Colonic mucosa (tissue), 4 donors: Measurements from ENCODE around the gene SFMBT2. TPM values are rescaled to one million over a fixed set of nuclear protein-coding genes. Genes with fewer than 3 reads are reported as not detected.

ENCODE experiments used
- DNase-seq: peaks from one replicate; pipeline ENCODE4 v3.0.0-alpha.2; 2020
- H3K27ac ChIP-seq: fragments of 200-600 bp; one replicate; pipeline ENCODE4 v1.8.0; 2021
- H3K27me3 ChIP-seq: fragments of 200-600 bp; one replicate; pipeline ENCODE4 v1.8.0; 2021
- H3K36me3 ChIP-seq: fragments of 200-600 bp; one replicate; pipeline ENCODE4 v1.8.0; 2021
- H3K4me1 ChIP-seq: fragments of 200-600 bp; one replicate; pipeline ENCODE4 v1.8.0; 2021; ENCODE audit warnings: mild to moderate bottlenecking
- H3K4me3 ChIP-seq: fragments of 200-600 bp; one replicate; pipeline ENCODE4 v1.8.0; 2021
- H3K9ac ChIP-seq, 2 donors: one replicate each; pipeline ENCODE4 v1.7.0; 2013; ENCODE audit warnings: control low read depth in 2 of 2, low read depth in 2 of 2, low read length in 2 of 2
- H3K9me3 ChIP-seq: fragments of 200-600 bp; one replicate; pipeline ENCODE4 v1.8.0; 2021
- intact Hi-C: fragments of 100-400 bp; cut with DNase I; formaldehyde crosslinking; loops from one replicate; pipeline ENCODE4 v1.14.1; 2022
- total RNA-seq, 2 donors: library from RNA; stranded (reverse); fragmentation: NEBNext Ultra II Directional in 1 of 2; extraction: Animal tissue kit (Norgen Biotek cat#: 25700) in 1 of 2; gene quantifications; one replicate each; pipeline ENCODE4 v1.2.1, GENCODE V29; 2021
- TF ChIP-seq, protein P1 (sequence below): fragments of 200-600 bp; IDR thresholded peaks from one replicate; pipeline ENCODE4 v1.8.0; 2022; ENCODE audit warnings: antibody characterized with exemption, mild to moderate bottlenecking
- donor health status: healthy.
- donor health status: DM: no; HTN: no; CAD: no.
- donor health status: DM: no; HTN: no; CAD: no.

Gene SFMBT2
- total RNA-seq, 2 donors from 2014 or later, result 2.3 to 3.5 TPM

DNA sequence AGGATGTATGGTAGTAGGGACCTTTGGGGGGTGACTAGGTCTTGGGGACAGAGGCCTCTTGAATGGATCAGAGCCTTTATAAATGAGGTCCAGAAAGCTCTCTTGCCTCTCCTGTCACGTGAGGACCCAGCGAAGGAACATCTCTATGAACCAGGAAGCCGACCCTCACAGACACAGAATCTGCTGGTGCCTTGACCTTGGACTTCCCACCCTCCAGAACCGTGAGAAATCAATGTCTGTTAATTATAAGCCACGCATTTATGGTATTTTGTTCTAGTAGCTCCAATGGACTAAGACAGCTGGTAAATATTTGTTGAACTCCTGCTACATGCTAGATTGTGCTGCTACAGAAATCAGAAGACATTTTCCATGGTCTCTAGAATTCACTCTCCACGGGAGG, 276.9 kb downstream of the SFMBT2 start:
- TF ChIP-seq, protein P1, sequence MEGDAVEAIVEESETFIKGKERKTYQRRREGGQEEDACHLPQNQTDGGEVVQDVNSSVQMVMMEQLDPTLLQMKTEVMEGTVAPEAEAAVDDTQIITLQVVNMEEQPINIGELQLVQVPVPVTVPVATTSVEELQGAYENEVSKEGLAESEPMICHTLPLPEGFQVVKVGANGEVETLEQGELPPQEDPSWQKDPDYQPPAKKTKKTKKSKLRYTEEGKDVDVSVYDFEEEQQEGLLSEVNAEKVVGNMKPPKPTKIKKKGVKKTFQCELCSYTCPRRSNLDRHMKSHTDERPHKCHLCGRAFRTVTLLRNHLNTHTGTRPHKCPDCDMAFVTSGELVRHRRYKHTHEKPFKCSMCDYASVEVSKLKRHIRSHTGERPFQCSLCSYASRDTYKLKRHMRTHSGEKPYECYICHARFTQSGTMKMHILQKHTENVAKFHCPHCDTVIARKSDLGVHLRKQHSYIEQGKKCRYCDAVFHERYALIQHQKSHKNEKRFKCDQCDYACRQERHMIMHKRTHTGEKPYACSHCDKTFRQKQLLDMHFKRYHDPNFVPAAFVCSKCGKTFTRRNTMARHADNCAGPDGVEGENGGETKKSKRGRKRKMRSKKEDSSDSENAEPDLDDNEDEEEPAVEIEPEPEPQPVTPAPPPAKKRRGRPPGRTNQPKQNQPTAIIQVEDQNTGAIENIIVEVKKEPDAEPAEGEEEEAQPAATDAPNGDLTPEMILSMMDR, result no peak
- Histone ChIP-seq H3K27me3 (no peaks in the 10 kb centered on the region), H3K27ac (no peak overlapping the region), H3K4me1 (no peaks in the 10 kb centered on the region), H3K9me3 (no peaks in the 10 kb centered on the region), H3K36me3 (no peaks in the 10 kb centered on the region), H3K9ac (no peak overlapping the region), H3K4me3 (no peak overlapping the region)
- intact Hi-C loops, result no loop called here
- no peak for DNase-seq

DNA sequence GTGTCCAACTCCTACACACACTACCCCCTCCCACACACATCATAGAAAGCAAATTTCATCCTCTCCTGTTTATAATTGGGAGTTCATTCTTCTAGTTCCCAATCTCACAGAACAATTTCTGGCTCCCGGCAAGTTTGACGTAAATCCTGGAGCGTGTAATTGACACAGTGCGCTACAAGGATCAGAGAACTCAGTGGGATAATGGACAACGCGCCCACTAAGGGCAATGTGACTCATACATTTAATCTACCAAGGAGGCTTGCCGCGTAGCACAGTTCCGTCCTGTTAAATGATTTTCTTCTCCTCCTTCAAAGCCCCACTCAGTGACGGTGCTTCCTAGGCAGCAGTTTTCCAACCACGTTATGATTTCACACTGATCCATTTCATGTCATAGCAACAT, 277.6 kb downstream of the SFMBT2 start:
- no peaks in the 10 kb centered on the region for H3K36me3 ChIP-seq
- no peak overlapping the region for H3K4me3 ChIP-seq
- DNase-seq, result no peak
- no peak overlapping the region for H3K9ac ChIP-seq
- no peak overlapping the region for H3K27ac ChIP-seq
- intact Hi-C loops, result no loop called here
- H3K9me3 ChIP-seq, result no peaks in the 10 kb centered on the region
- H3K4me1 ChIP-seq, result no peaks in the 10 kb centered on the region
- TF ChIP-seq, protein P1, result no peak
- no peaks in the 10 kb centered on the region for H3K27me3 ChIP-seq

DNA sequence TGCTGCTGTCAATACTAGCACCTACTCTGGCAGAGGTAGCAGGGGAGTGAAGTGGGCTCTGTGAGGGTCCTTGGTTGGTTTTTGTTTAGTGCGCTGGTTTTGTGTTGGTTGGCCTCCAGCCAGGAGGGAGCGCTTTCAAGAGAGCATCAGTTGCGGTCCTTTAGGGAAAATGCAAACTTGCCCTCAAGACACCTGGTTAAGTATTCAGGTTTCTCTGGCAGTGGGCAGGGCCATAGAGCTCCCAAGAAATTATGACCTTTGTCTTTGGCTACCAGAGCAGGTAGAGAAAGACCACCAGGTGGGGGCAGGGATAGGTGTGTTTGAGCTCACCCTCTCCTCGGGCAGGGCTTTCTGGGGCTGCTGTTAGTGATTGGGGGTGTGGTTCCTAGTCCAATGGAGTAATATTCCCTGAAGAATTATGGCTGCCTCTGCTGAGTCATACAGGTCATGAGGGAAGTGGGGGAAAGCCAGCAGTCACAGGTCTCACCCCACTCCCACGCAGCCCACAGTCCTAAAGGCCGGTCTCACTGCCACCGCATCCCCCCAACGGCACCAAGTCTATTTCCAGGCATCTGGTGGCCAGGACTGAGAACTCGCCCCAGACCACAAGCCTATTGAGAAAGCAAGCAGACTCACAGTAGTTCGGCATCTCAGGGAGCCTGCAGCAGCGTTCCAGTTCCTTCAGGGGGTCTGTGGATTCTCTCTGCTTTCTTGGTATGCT, 280.5 kb downstream of the SFMBT2 start:
- H3K27me3 ChIP-seq, result no peaks in the 10 kb centered on the region
- no peak overlapping the region for H3K9ac ChIP-seq
- H3K36me3 ChIP-seq, result no peaks in the 10 kb centered on the region
- H3K9me3 ChIP-seq, result no peaks in the 10 kb centered on the region
- intact Hi-C loops, result no loop called here
- DNase-seq, result no peak
- no peak overlapping the region for H3K27ac ChIP-seq
- TF ChIP-seq, protein P1, result no peak
- no peaks in the 10 kb centered on the region for H3K4me1 ChIP-seq
- no peak overlapping the region for H3K4me3 ChIP-seq

DNA sequence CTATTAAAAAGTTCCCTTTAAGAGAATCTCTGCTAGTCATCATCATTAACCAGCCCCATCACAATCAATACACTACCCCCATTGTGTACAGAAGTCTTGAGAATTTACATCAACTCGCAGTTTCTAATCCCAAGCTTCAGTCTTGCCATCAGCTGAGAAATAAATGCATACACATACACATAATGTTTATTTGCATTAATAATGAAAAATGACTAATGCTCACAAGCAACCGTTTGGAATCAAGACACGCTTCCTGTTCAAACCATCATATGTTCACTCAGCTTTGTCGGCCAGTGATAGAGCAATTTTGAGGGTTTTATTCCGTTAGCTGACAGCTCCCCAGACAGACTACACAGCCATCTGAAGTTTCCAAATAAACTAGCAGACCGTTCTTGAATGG, 287.1 kb downstream of the SFMBT2 start:
- H3K9me3 ChIP-seq, result no peaks in the 10 kb centered on the region

DNA sequence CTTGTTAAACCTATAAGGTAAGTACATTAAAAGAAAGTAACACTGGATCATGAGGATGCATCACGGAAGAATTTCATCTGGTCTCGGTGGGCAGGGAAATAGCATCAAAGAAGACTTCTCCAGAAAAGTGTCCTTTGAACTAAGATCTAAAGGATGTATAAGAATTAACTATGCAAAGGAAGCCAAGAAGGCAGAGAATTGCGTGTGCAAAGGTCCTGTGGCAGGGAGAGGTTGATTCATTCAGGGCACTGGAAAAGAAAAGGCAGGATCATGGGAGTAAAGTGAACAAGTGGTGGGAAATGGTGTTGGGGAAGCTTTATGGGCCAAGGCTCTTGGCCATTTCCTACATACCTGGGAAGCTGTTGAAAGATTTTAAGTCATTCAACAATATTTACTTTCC, 288.3 kb downstream of the SFMBT2 start:
- intact Hi-C loops, result no loop called here
- no peaks in the 10 kb centered on the region for H3K9me3 ChIP-seq
- TF ChIP-seq, protein P1, result no peak
- no peak overlapping the region for H3K27ac ChIP-seq
- no peak for DNase-seq
- no peaks in the 10 kb centered on the region for H3K27me3 ChIP-seq
- H3K36me3 ChIP-seq, result no peaks in the 10 kb centered on the region
- H3K4me3 ChIP-seq, result no peak overlapping the region
- H3K4me1 ChIP-seq, result no peaks in the 10 kb centered on the region
- no peak overlapping the region for H3K9ac ChIP-seq

More for the DNA sequence above, 287.1 kb downstream of the SFMBT2 start:
- Histone ChIP-seq H3K27ac (no peak overlapping the region), H3K4me1 (no peaks in the 10 kb centered on the region), H3K36me3 (no peaks in the 10 kb centered on the region), H3K9ac (no peak overlapping the region), H3K4me3 (no peak overlapping the region), H3K27me3 (no peaks in the 10 kb centered on the region)
- TF ChIP-seq, protein P1, result no peak
- no peak for DNase-seq
- intact Hi-C loops, result no loop called here
